Osteoblast (primary cell): ENCODE data around the gene KLRF2. TPM values are rescaled to one million over a fixed set of nuclear protein-coding genes. Genes with fewer than 3 reads are reported as not detected.

Experiments
- DNase-seq: peaks from one replicate; pipeline ENCODE4 v3.0.0; 2011; ENCODE audit warnings: low spot score, mixed read lengths; ENCODE audit not compliant: insufficient read length; ENCODE audit errors: missing footprints
- H2AFZ ChIP-seq: 2 replicates; pipeline ENCODE4 v1.6.0; 2011; ENCODE audit warnings: mild to moderate bottlenecking, low read length
- H3K27ac ChIP-seq: 2 replicates; pipeline ENCODE4 v1.5.1; 2011; ENCODE audit warnings: mild to moderate bottlenecking, low read depth, low read length, moderate library complexity
- H3K27me3 ChIP-seq: 2 replicates; pipeline ENCODE4 v1.6.0; 2012; ENCODE audit warnings: mild to moderate bottlenecking, control low read depth, inconsistent platforms, low read length, moderate library complexity; ENCODE audit not compliant: insufficient read depth
- H3K36me3 ChIP-seq: 2 replicates; pipeline ENCODE4 v1.5.1; 2011; ENCODE audit warnings: mild to moderate bottlenecking, low read length, control low read depth, moderate library complexity; ENCODE audit not compliant: insufficient read depth
- H3K4me1 ChIP-seq: 2 replicates; pipeline ENCODE4 v1.5.1; 2011; ENCODE audit warnings: mild to moderate bottlenecking, low read length, control low read depth, moderate library complexity; ENCODE audit not compliant: insufficient read depth
- H3K4me2 ChIP-seq: 2 replicates; pipeline ENCODE4 v1.6.0; 2011; ENCODE audit warnings: mild to moderate bottlenecking, low read length; ENCODE audit not compliant: insufficient read depth
- H3K4me3 ChIP-seq: fragments of 200-600 bp; sonication (generic); 3 replicates; pipeline ENCODE4 v1.5.1; 2012; ENCODE audit warnings: mild to moderate bottlenecking, low read length, inconsistent platforms; ENCODE audit not compliant: insufficient read depth
- H3K79me2 ChIP-seq: 2 replicates; pipeline ENCODE4 v1.6.0; 2012; ENCODE audit warnings: mild to moderate bottlenecking, low read length, control low read depth, inconsistent platforms; ENCODE audit not compliant: insufficient read depth
- H3K9me3 ChIP-seq: 2 replicates; pipeline ENCODE4 v1.5.1; 2011; ENCODE audit warnings: low read depth, low read length, control low read depth
- H4K20me1 ChIP-seq: 2 replicates; pipeline ENCODE4 v1.6.0; 2012; ENCODE audit warnings: mild to moderate bottlenecking, low read length, control low read depth; ENCODE audit not compliant: insufficient read depth
- total RNA-seq: library from RNA; depleted of rRNA; stranded (reverse); fragments of >200 nt; gene quantifications from 2 replicates; pipeline ENCODE4 v1.2.3, GENCODE V29; 2012
- TF ChIP-seq, protein P1 (sequence below): IDR thresholded peaks from 2 replicates; pipeline ENCODE4 v1.5.1; 2011; ENCODE audit warnings: mild to moderate bottlenecking, low read depth, low read length, moderate library complexity; ENCODE audit errors: extremely low read depth

The KLRF2 gene
- total RNA-seq, 1 donor, result not detected

DNA sequence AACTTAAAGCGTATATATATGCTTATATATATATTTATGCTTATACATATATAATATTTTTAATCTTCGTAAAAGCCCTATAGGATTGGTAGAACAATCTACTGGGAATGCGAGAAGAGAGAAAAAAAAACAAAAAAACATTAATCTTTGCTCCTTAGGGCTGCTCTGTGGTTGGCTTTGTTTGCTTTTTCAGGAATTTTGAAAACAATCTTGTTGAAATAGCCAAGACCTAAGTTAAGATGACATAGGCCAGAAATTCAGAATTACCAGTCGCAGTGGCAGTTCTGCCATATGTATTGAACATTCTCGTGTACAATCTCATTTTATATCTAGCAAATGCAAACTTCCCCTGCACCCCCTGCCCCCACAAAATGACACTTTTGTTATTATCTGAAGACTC is 699 bp downstream of the KLRF2 start:
- Histone ChIP-seq H3K9me3 (no peaks in the 10 kb centered on the region), H3K27ac (no peak overlapping the region), H3K4me2 (no peak overlapping the region), H3K4me3 (no peak overlapping the region), H2AFZ (no peak overlapping the region), H3K4me1 (no peaks in the 10 kb centered on the region), H3K79me2 (no peaks in the 10 kb centered on the region), H3K36me3 (no peaks in the 10 kb centered on the region), H4K20me1 (no peaks in the 10 kb centered on the region), H3K27me3 (no peaks in the 10 kb centered on the region)
- TF ChIP-seq, protein P1, sequence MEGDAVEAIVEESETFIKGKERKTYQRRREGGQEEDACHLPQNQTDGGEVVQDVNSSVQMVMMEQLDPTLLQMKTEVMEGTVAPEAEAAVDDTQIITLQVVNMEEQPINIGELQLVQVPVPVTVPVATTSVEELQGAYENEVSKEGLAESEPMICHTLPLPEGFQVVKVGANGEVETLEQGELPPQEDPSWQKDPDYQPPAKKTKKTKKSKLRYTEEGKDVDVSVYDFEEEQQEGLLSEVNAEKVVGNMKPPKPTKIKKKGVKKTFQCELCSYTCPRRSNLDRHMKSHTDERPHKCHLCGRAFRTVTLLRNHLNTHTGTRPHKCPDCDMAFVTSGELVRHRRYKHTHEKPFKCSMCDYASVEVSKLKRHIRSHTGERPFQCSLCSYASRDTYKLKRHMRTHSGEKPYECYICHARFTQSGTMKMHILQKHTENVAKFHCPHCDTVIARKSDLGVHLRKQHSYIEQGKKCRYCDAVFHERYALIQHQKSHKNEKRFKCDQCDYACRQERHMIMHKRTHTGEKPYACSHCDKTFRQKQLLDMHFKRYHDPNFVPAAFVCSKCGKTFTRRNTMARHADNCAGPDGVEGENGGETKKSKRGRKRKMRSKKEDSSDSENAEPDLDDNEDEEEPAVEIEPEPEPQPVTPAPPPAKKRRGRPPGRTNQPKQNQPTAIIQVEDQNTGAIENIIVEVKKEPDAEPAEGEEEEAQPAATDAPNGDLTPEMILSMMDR, result no peak
- no peak for DNase-seq

DNA sequence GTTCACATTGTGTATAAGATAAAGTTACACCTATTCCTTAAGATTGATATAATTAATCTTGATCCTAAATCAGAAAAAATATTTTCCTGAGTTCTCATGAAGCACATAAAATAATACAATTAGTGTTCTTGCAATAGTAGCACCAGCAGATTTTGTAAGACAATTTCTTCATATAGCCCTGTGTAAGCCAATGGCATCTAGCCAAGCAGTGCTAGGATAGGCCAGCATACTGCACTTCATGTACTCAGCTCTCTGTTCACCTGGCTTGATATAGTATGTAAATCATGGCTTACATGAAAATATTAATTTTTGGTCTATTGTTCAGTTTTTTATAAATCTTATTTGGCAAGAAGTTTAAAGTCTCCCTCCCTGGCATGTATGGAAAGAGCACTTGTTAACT is 1.9 kb downstream of the KLRF2 start:
- H3K36me3 ChIP-seq, result no peaks in the 10 kb centered on the region
- H3K27ac ChIP-seq, result no peak overlapping the region
- H3K4me3 ChIP-seq, result no peak overlapping the region
- H3K4me2 ChIP-seq, result no peak overlapping the region
- H3K9me3 ChIP-seq, result no peaks in the 10 kb centered on the region
- TF ChIP-seq, protein P1, result no peak
- H4K20me1 ChIP-seq, result no peaks in the 10 kb centered on the region
- DNase-seq, result no peak
- H3K4me1 ChIP-seq, result no peaks in the 10 kb centered on the region
- H3K79me2 ChIP-seq, result no peaks in the 10 kb centered on the region
- H3K27me3 ChIP-seq, result no peaks in the 10 kb centered on the region
- H2AFZ ChIP-seq, result no peak overlapping the region

DNA sequence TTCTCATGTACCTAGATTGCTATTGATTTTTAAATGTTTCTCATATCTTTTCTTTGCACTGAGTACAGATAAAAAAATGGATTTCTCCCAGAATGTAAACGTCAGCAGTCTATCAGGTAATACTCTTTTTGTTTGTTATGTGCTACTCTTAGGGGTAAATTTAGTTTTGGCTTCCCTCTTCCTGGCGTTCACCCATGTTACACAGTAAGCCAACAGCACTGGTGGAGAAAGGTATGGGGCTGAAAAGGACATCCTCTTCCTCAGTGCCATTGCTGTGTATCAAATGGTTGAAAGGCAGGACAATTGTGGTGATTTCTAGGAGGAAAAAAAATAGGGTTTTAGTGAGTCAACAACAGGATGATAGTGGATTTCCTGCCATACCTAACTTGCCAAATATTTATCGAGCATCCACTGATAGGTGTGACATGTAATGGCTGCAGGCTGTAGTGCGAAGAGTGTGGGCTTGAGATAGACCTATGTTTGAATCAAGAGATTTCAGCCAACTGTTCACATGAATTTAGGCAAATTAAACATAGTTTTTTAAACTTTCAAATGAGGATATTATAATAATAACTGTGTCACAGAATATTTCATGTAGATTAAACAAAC is 7.5 kb downstream of the KLRF2 start:
- DNase-seq, result no peak
- TF ChIP-seq, protein P1, result no peak
- no peaks in the 10 kb centered on the region for H3K79me2 ChIP-seq
- H3K27ac ChIP-seq, result no peak overlapping the region
- no peaks in the 10 kb centered on the region for H3K4me1 ChIP-seq
- no peaks in the 10 kb centered on the region for H4K20me1 ChIP-seq
- no peak overlapping the region for H3K4me2 ChIP-seq
- no peak overlapping the region for H2AFZ ChIP-seq
- no peaks in the 10 kb centered on the region for H3K9me3 ChIP-seq
- no peak overlapping the region for H3K4me3 ChIP-seq
- H3K27me3 ChIP-seq, result no peaks in the 10 kb centered on the region
- H3K36me3 ChIP-seq, result no peaks in the 10 kb centered on the region

DNA sequence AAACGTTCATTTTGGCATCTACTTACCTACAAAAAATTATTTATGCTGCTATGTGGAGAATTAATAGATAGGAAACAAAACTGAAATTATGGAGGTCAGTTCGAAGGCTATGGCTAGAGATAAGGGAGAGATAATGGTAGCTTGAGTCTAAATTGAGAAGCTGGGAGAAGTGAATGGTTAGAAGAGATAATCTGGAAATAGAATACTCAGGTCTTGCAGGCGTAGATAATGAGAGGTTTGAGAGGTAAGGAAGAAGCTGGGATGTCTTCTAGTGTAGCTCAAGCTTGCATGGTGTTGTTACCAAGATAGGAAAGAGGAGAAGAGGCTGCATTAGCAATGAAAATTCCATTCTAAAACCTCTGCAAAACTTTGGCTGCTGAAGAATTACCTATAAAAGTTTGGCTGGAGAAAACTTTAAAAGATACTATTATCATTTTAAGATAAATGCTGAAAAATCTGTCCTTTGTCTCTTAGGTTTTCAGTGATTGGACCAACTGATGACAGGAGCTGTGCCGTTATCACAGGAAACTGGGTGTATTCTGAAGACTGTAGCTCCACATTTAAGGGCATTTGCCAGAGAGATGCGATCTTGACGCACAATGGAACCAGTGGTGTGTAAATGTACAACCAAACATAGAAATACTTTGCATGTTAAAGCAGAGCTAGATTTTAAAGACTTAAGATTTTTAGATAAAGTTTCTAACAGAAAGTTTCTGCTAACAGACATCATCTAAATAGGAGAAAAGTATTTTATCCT is 14.1 kb downstream of the KLRF2 start:
- no peaks in the 10 kb centered on the region for H3K9me3 ChIP-seq
- no peak for DNase-seq
- H3K27me3 ChIP-seq, result no peaks in the 10 kb centered on the region
- no peaks in the 10 kb centered on the region for H3K4me1 ChIP-seq
- TF ChIP-seq, protein P1, result no peak
- no peak overlapping the region for H3K4me2 ChIP-seq
- no peaks in the 10 kb centered on the region for H3K79me2 ChIP-seq
- no peaks in the 10 kb centered on the region for H4K20me1 ChIP-seq
- no peak overlapping the region for H3K27ac ChIP-seq
- H2AFZ ChIP-seq, result no peak overlapping the region
- H3K4me3 ChIP-seq, result no peak overlapping the region
- no peaks in the 10 kb centered on the region for H3K36me3 ChIP-seq
